Naive thymus-derived CD8-positive, alpha-beta T cell (primary cell): ENCODE data around the gene FBXO3. TPM values are rescaled to one million over a fixed set of nuclear protein-coding genes. Genes with fewer than 3 reads are reported as not detected.
"Not testable (repeated sequence)": the region's sequence is repeated elsewhere in the genome, so short reads cannot be mapped to it uniquely, and the experiment has no call there.

ENCODE experiments used
- ATAC-seq, 2 donors: fragments of 150-1000 bp; cut with Tn5 transposase in 1 of 2; sonication (Bioruptor Pico), chemical (Tn5 transposase) in 1 of 2; 1 replicate in 1 of 2; 2 replicates in 1 of 2; pipeline ENCODE4 v1.10.0; 2021; ENCODE audit warnings: mild to moderate bottlenecking in 2 of 2, moderate library complexity in 2 of 2
- POLR2A ChIA-PET: fragments of 350-600 bp; sonication (Branson Sonifier 250); formaldehyde crosslinking; loops from one replicate; lab custom pipeline; 2021; ENCODE audit warnings: antibody characterized with exemption; lab: Charles Lee
- DNase-seq, 10 donors: peaks; one replicate each; pipeline versions ENCODE4 v3.0.0 to v3.0.0-alpha.2; 2020 to 2022
- H3K27ac Mint-ChIP-seq, 10 donors: one replicate each; pipeline ENCODE4 v1.8.0; 2020 to 2022; ENCODE audit warnings: mild to moderate bottlenecking in 10 of 10, mixed read lengths in 10 of 10, moderate library complexity in 4 of 10, inconsistent platforms in 1 of 10
- H3K27me3 Mint-ChIP-seq, 5 donors: one replicate each; pipeline ENCODE4 v1.8.0; 2021 to 2022; ENCODE audit warnings: mixed read lengths in 5 of 5
- H3K36me3 Mint-ChIP-seq, 3 donors: one replicate each; pipeline ENCODE4 v1.8.0; 2020 to 2022; ENCODE audit warnings: mixed read lengths in 3 of 3, mild to moderate bottlenecking in 2 of 3, inconsistent platforms in 1 of 3
- H3K4me1 Mint-ChIP-seq, 4 donors: one replicate each; pipeline ENCODE4 v1.8.0; 2021 to 2022; ENCODE audit warnings: mixed read lengths in 4 of 4
- H3K4me3 Mint-ChIP-seq, 10 donors: one replicate each; pipeline ENCODE4 v1.8.0; 2020 to 2022; ENCODE audit warnings: mild to moderate bottlenecking in 10 of 10, mixed read lengths in 10 of 10, moderate library complexity in 6 of 10, inconsistent platforms in 1 of 10
- H3K9me3 Mint-ChIP-seq, 9 donors: one replicate each; pipeline ENCODE4 v1.8.0; 2020 to 2022; ENCODE audit warnings: mixed read lengths in 9 of 9, mild to moderate bottlenecking in 3 of 9, inconsistent platforms in 1 of 9, moderate library complexity in 1 of 9
- polyA plus RNA-seq, 3 donors: library from polyadenylated mRNA; unstranded; fragments of 300-500 nt; fragmentation: Illumina TruSeq; gene quantifications; one replicate each; pipeline ENCODE4 v1.2.3, GENCODE V29; 2021
- total RNA-seq, 8 experiments: library from RNA in 2 of 8; stranded (reverse) in 2 of 8; gene quantifications; one replicate each; pipeline ENCODE4 v1.2.3 and lab custom pipeline; 2021 to 2026

FBXO3 gene
- total and polyA plus RNA-seq, 5 experiments from 2014 or later: 23.6 to 52.1 (median 25.5) TPM

GRCh38 chr11:33722590-33723234, 51.6 kb downstream of the FBXO3 start:
- Mint-ChIP-seq H3K27ac (no peak overlapping the region), H3K4me3 (no peak overlapping the region), H3K4me1 (peaks cover 12 to 32% (median 20%) of the 10 kb centered on the region in 4 donors), H3K36me3 (peaks cover 0 to 37% (median 8%) of the 10 kb centered on the region in 3 donors), H3K27me3 (no peaks in the 10 kb centered on the region), H3K9me3 (no peaks in the 10 kb centered on the region)
- POLR2A ChIA-PET: no interaction called here
- no peak for DNase-seq
- ATAC-seq: no peak

- Mint-ChIP-seq H3K27ac (no peak overlapping the region), H3K36me3 (peaks cover 0 to 42% (median 8%) of the 10 kb centered on the region in 3 donors), H3K4me1 (peaks cover 10 to 28% (median 20%) of the 10 kb centered on the region in 4 donors), H3K9me3 (no peaks in the 10 kb centered on the region), H3K27me3 (no peaks in the 10 kb centered on the region), H3K4me3 (no peak overlapping the region)
- POLR2A ChIA-PET: no interaction called here
- no peak for ATAC-seq
- DNase-seq: no peak
These were observed 52.3 kb downstream of the FBXO3 start for GRCh38 chr11:33721984-33722383.

- Mint-ChIP-seq H3K36me3 (peaks cover 0 to 46% (median 9%) of the 10 kb centered on the region in 3 donors), H3K4me3 (no peak overlapping the region), H3K4me1 (peaks cover 10 to 28% (median 17%) of the 10 kb centered on the region in 4 donors), H3K27ac (no peak overlapping the region), H3K27me3 (no peaks in the 10 kb centered on the region), H3K9me3 (no peaks in the 10 kb centered on the region)
- POLR2A ChIA-PET: no interaction called here
- no peak for ATAC-seq
- DNase-seq: no peak
These were observed 52.9 kb downstream of the FBXO3 start for GRCh38 chr11:33721426-33721825.

- DNase-seq: no peak
- Mint-ChIP-seq H3K36me3 (peaks cover 0 to 60% (median 9%) of the 10 kb centered on the region in 3 donors), H3K27me3 (no peaks in the 10 kb centered on the region), H3K4me1 (peaks cover 4 to 22% (median 5%) of the 10 kb centered on the region in 4 donors), H3K9me3 (no peaks in the 10 kb centered on the region), H3K4me3 (no peak overlapping the region), H3K27ac (no peak overlapping the region)
- POLR2A ChIA-PET: no interaction called here
- ATAC-seq: no peak
These were observed 54.7 kb downstream of the FBXO3 start for GRCh38 chr11:33719587-33719986.

- Mint-ChIP-seq H3K4me1 (peaks cover 0 to 11% (median 0%) of the 10 kb centered on the region in 4 donors), H3K27me3 (no peaks in the 10 kb centered on the region), H3K27ac (no peak overlapping the region), H3K9me3 (no peaks in the 10 kb centered on the region), H3K36me3 (peaks cover 3 to 65% (median 9%) of the 10 kb centered on the region in 3 donors), H3K4me3 (no peak overlapping the region)
- ATAC-seq (no peak), DNase-seq (no peak)
- POLR2A ChIA-PET: no interaction called here
These were observed 55.9 kb downstream of the FBXO3 start for GRCh38 chr11:33718440-33718839.

- Mint-ChIP-seq H3K9me3 (no peaks in the 10 kb centered on the region), H3K4me3 (no peak overlapping the region), H3K4me1 (no peaks in the 10 kb centered on the region), H3K27me3 (no peaks in the 10 kb centered on the region), H3K36me3 (peaks cover 3 to 70% (median 14%) of the 10 kb centered on the region in 3 donors), H3K27ac (no peak overlapping the region)
- ATAC-seq (no peak), DNase-seq (peak in 1 of 10 donors; percentile 11)
- POLR2A ChIA-PET: interaction anchor here (1.0 to 1.1 kb wide), 2 partner anchors 15 to 26 kb away, joined by 3 to 4 read pairs; partner anchors contain the start of gene C11orf91
These were observed 58.1 kb downstream of the FBXO3 start for GRCh38 chr11:33716243-33716642.

- Mint-ChIP-seq H3K36me3 (peaks cover 3 to 64% (median 9%) of the 10 kb centered on the region in 3 donors), H3K9me3 (no peaks in the 10 kb centered on the region), H3K27me3 (no peaks in the 10 kb centered on the region), H3K4me3 (no peak overlapping the region), H3K4me1 (no peaks in the 10 kb centered on the region), H3K27ac (no peak overlapping the region)
- POLR2A ChIA-PET: interaction anchor here (0.6 to 0.9 kb wide), 2 partner anchors 23 to 373 kb away, joined by 3 read pairs; no protein-coding TSS in a partner anchor
- no peak for DNase-seq
- no peak for ATAC-seq
These were observed 60.4 kb downstream of the FBXO3 start for GRCh38 chr11:33713856-33714398.

GRCh38 chr11:33713151-33713855, 61.0 kb downstream of the FBXO3 start:
- no peaks in the 10 kb centered on the region for H3K9me3 Mint-ChIP-seq
- H3K27ac Mint-ChIP-seq: no peak overlapping the region
- peaks cover 3 to 64% (median 12%) of the 10 kb centered on the region in 3 donors for H3K36me3 Mint-ChIP-seq
- no peaks in the 10 kb centered on the region for H3K27me3 Mint-ChIP-seq
- DNase-seq (no peak), ATAC-seq (no peak)
- no peaks in the 10 kb centered on the region for H3K4me1 Mint-ChIP-seq
- POLR2A ChIA-PET: no interaction called here
- no peak overlapping the region for H3K4me3 Mint-ChIP-seq

- Mint-ChIP-seq H3K9me3 (no peaks in the 10 kb centered on the region), H3K27ac (no peak overlapping the region), H3K4me1 (no peaks in the 10 kb centered on the region), H3K36me3 (peaks cover 3 to 58% (median 12%) of the 10 kb centered on the region in 3 donors), H3K4me3 (no peak overlapping the region), H3K27me3 (no peaks in the 10 kb centered on the region)
- DNase-seq (no peak), ATAC-seq (no peak)
- POLR2A ChIA-PET: no interaction called here
These were observed 61.9 kb downstream of the FBXO3 start for GRCh38 chr11:33712436-33712835.

GRCh38 chr11:33709466-33709865, 64.9 kb downstream of the FBXO3 start:
- POLR2A ChIA-PET: interaction anchor here (1.1 kb wide), 1 partner anchor 26 kb away, joined by 6 read pairs; no protein-coding TSS in a partner anchor
- ATAC-seq (no peak), DNase-seq (no peak)
- H3K36me3 Mint-ChIP-seq: peaks cover 3 to 36% (median 11%) of the 10 kb centered on the region in 3 donors
- H3K4me1 Mint-ChIP-seq: peaks cover 0 to 6% (median 3%) of the 10 kb centered on the region in 4 donors
- no peaks in the 10 kb centered on the region for H3K9me3 Mint-ChIP-seq
- no peak overlapping the region for H3K27ac Mint-ChIP-seq
- H3K4me3 Mint-ChIP-seq: no peak overlapping the region
- no peaks in the 10 kb centered on the region for H3K27me3 Mint-ChIP-seq

- Mint-ChIP-seq H3K9me3 (no peaks in the 10 kb centered on the region), H3K4me3 (no peak overlapping the region), H3K27ac (no peak overlapping the region), H3K4me1 (peaks cover 0 to 6% (median 3%) of the 10 kb centered on the region in 4 donors), H3K27me3 (no peaks in the 10 kb centered on the region), H3K36me3 (peaks cover under 1 to 34% (median 11%) of the 10 kb centered on the region in 3 donors)
- POLR2A ChIA-PET: interaction anchor here (1.1 kb wide), 1 partner anchor 26 kb away, joined by 6 read pairs; no protein-coding TSS in a partner anchor
- no peak for DNase-seq
- ATAC-seq: no peak
These were observed 65.3 kb downstream of the FBXO3 start for GRCh38 chr11:33708985-33709384.

GRCh38 chr11:33707831-33708230, 66.5 kb downstream of the FBXO3 start:
- DNase-seq, H3K27ac Mint-ChIP-seq, ATAC-seq, H3K27me3 Mint-ChIP-seq, POLR2A ChIA-PET, H3K4me3 Mint-ChIP-seq, H3K9me3 Mint-ChIP-seq, H3K4me1 Mint-ChIP-seq: not testable (repeated sequence)
- H3K36me3 Mint-ChIP-seq: peaks cover 0 to 25% (median 11%) of the 10 kb centered on the region in 3 donors

GRCh38 chr11:33706966-33707365, 67.4 kb downstream of the FBXO3 start:
- no peak for ATAC-seq
- peaks cover 0 to 21% (median 6%) of the 10 kb centered on the region in 3 donors for H3K36me3 Mint-ChIP-seq
- H3K9me3 Mint-ChIP-seq: no peaks in the 10 kb centered on the region
- POLR2A ChIA-PET: no interaction called here
- H3K27ac Mint-ChIP-seq: no peak overlapping the region
- no peaks in the 10 kb centered on the region for H3K27me3 Mint-ChIP-seq
- no peak overlapping the region for H3K4me3 Mint-ChIP-seq
- no peak for DNase-seq
- peaks cover 0 to 6% (median 3%) of the 10 kb centered on the region in 4 donors for H3K4me1 Mint-ChIP-seq
